Neural cell (in vitro differentiated cells): ENCODE measurements around the gene IL15. TPM values are rescaled to one million over a fixed set of nuclear protein-coding genes. Genes with fewer than 3 reads are reported as not detected.

Experiments
- H2AFZ ChIP-seq: fragments of 200-600, 300-800 bp; sonication (generic), shearing (Covaris generic); 2 replicates; pipeline ENCODE4 v1.6.0; 2014; ENCODE audit warnings: low read depth, mild to moderate bottlenecking, antibody characterized with exemption, low read length, moderate library complexity
- H3F3A ChIP-seq: fragments of 200-600 bp; shearing (Covaris generic); 2 replicates; pipeline ENCODE4 v1.6.1; 2016; ENCODE audit warnings: mild to moderate bottlenecking, moderate library complexity, mixed read lengths, antibody characterized with exemption, low read length; ENCODE audit not compliant: insufficient read depth, poor library complexity, severe bottlenecking
- H3K27ac ChIP-seq: fragments of 200-600, 300-800 bp; sonication (generic), shearing (Covaris generic); 2 replicates; pipeline ENCODE4 v1.5.1; 2014; ENCODE audit warnings: mild to moderate bottlenecking, low read length, moderate library complexity
- H3K27me3 ChIP-seq: fragments of 300-800, 200-600 bp; sonication (generic), shearing (Covaris generic); 2 replicates; pipeline ENCODE4 v1.6.0; 2014; ENCODE audit warnings: mild to moderate bottlenecking, low read depth, low read length, moderate library complexity; ENCODE audit not compliant: insufficient read depth
- H3K36me3 ChIP-seq: fragments of 300-800, 200-600 bp; sonication (generic), shearing (Covaris generic); 2 replicates; pipeline ENCODE4 v1.5.1; 2014; ENCODE audit warnings: mild to moderate bottlenecking, antibody characterized with exemption, low read length, moderate library complexity; ENCODE audit not compliant: insufficient read depth
- H3K4me2 ChIP-seq: fragments of 300-800, 200-600 bp; sonication (generic), shearing (Covaris generic); 2 replicates; pipeline ENCODE4 v1.6.0; 2014; ENCODE audit warnings: mild to moderate bottlenecking, low read length
- H3K4me3 ChIP-seq: fragments of 300-800, 200-600 bp; sonication (generic), shearing (Covaris generic); 2 replicates; pipeline ENCODE4 v1.5.1; 2014; ENCODE audit warnings: mild to moderate bottlenecking, low read length, moderate library complexity
- H3K79me2 ChIP-seq: fragments of 200-600 bp; shearing (Covaris generic); replicated peaks from 2 replicates; pipeline ENCODE4 v1.6.0; 2014; ENCODE audit warnings: mild to moderate bottlenecking, low read length, moderate library complexity; ENCODE audit not compliant: insufficient read depth
- H3K9ac ChIP-seq: fragments of 300-800, 200-600 bp; sonication (generic), shearing (Covaris generic); 2 replicates; pipeline ENCODE4 v1.6.1; 2016; ENCODE audit warnings: mild to moderate bottlenecking, low read length, mixed read lengths
- H3K9me2 ChIP-seq: fragments of 200-600 bp; shearing (Covaris generic); 2 replicates; pipeline ENCODE4 v1.6.1; 2016; ENCODE audit warnings: mild to moderate bottlenecking, low read length, mixed read lengths; ENCODE audit not compliant: insufficient read depth
- H3K9me3 ChIP-seq: fragments of 200-600, 300-800 bp; sonication (generic), shearing (Covaris generic); 2 replicates; pipeline ENCODE4 v1.6.1; 2016; ENCODE audit warnings: mild to moderate bottlenecking, mixed run types, low read length, moderate library complexity, mixed read lengths
- H4K20me1 ChIP-seq: fragments of 200-600 bp; shearing (Covaris generic); 2 replicates; pipeline ENCODE4 v1.6.1; 2016; ENCODE audit warnings: mild to moderate bottlenecking, mixed run types; ENCODE audit not compliant: insufficient read depth
- CTCF ChIP-seq: fragments of 450-650 bp; IDR thresholded peaks from 2 replicates; pipeline ENCODE4 v1.5.1; 2014; ENCODE audit warnings: antibody characterized with exemption, mild to moderate bottlenecking, moderate library complexity; ENCODE audit not compliant: poor library complexity, severe bottlenecking
- EP300 ChIP-seq: fragments of 450-650 bp; conservative IDR thresholded peaks from 2 replicates; pipeline ENCODE4 v1.6.1; 2014; ENCODE audit warnings: antibody characterized with exemption, mild to moderate bottlenecking, moderate library complexity; ENCODE audit not compliant: poor library complexity, severe bottlenecking
- EZH2 ChIP-seq: fragments of 200-600, 300-800 bp; shearing (Covaris generic), sonication (generic); IDR thresholded peaks from 2 replicates; pipeline ENCODE4 v1.6.1; 2014; ENCODE audit warnings: antibody characterized with exemption, low read length, borderline replicate concordance, mild to moderate bottlenecking; ENCODE audit not compliant: insufficient read depth, poor library complexity, severe bottlenecking
- MXI1 ChIP-seq: fragments of 450-650 bp; conservative IDR thresholded peaks from 2 replicates; pipeline ENCODE4 v1.6.1; 2014; ENCODE audit warnings: antibody characterized with exemption, mild to moderate bottlenecking; ENCODE audit not compliant: poor library complexity, severe bottlenecking
- POLR2AphosphoS5 ChIP-seq: IDR thresholded peaks from 2 replicates; pipeline ENCODE4 v1.6.1; 2012
- RAD21 ChIP-seq: fragments of 450-650 bp; conservative IDR thresholded peaks from 2 replicates; pipeline ENCODE4 v1.6.1; 2014; ENCODE audit warnings: antibody characterized with exemption, mild to moderate bottlenecking, moderate library complexity
- REST ChIP-seq: IDR thresholded peaks from 2 replicates; pipeline ENCODE4 v1.6.1; 2012; ENCODE audit warnings: borderline replicate concordance
- SMC3 ChIP-seq: fragments of 450-650 bp; conservative IDR thresholded peaks from 2 replicates; pipeline ENCODE4 v1.6.1; 2014; ENCODE audit warnings: antibody characterized with exemption, mild to moderate bottlenecking, moderate library complexity; ENCODE audit not compliant: poor library complexity
- TAF1 ChIP-seq: IDR thresholded peaks from 2 replicates; pipeline ENCODE4 v1.6.1; 2012; ENCODE audit warnings: low read depth
- polyA plus RNA-seq: library from polyadenylated mRNA; depleted of rRNA; stranded (reverse); fragments of >200 nt; gene quantifications from 2 replicates; pipeline ENCODE4 v1.2.3, GENCODE V29; 2014

IL15 gene
- polyA plus RNA-seq, 1 donor from 2014 or later: not detected

GRCh38 chr4:141637565-141637964, 1.2 kb downstream of the IL15 start:
- Histone ChIP-seq H3K36me3 (no peaks in the 10 kb centered on the region), H3K4me2 (no peak overlapping the region), H3K79me2 (no peaks in the 10 kb centered on the region), H3K9me3 (no peaks in the 10 kb centered on the region), H3F3A (no peaks in the 10 kb centered on the region), H3K9me2 (no peaks in the 10 kb centered on the region), H3K9ac (no peak overlapping the region), H2AFZ (no peak overlapping the region), H4K20me1 (no peaks in the 10 kb centered on the region), H3K27me3 (peaks cover 42% of the 10 kb centered on the region), H3K4me3 (no peak overlapping the region), H3K27ac (no peak overlapping the region)
- no peak for TF ChIP-seq CTCF
- no peak for TF ChIP-seq MXI1
- TF ChIP-seq TAF1: no peak
- no peak for TF ChIP-seq SMC3
- TF ChIP-seq RAD21: no peak
- TF ChIP-seq EP300: no peak
- no peak for TF ChIP-seq EZH2
- TF ChIP-seq REST: no peak
- TF ChIP-seq POLR2AphosphoS5: no peak

- H3K27ac ChIP-seq: no peak overlapping the region
- H2AFZ ChIP-seq: no peak overlapping the region
- H3K79me2 ChIP-seq: no peaks in the 10 kb centered on the region
- H3K4me3 ChIP-seq: no peak overlapping the region
- no peak overlapping the region for H3K9ac ChIP-seq
- no peaks in the 10 kb centered on the region for H3F3A ChIP-seq
- TF ChIP-seq EP300 (no peak), POLR2AphosphoS5 (no peak), CTCF (no peak), TAF1 (no peak), EZH2 (no peak), REST (no peak)
- H4K20me1 ChIP-seq: no peaks in the 10 kb centered on the region
- H3K36me3 ChIP-seq: no peaks in the 10 kb centered on the region
- H3K9me2 ChIP-seq: no peaks in the 10 kb centered on the region
- no peak overlapping the region for H3K4me2 ChIP-seq
- no peaks in the 10 kb centered on the region for H3K9me3 ChIP-seq
- peaks cover 42% of the 10 kb centered on the region for H3K27me3 ChIP-seq
These were observed 1.8 kb downstream of the IL15 start for GRCh38 chr4:141638230-141638629.
